ENCODE data around the gene CHD9. TPM values are rescaled to one million over a fixed set of nuclear protein-coding genes. Genes with fewer than 3 reads are reported as not detected.

CHD9 gene
- total and polyA plus RNA-seq, 4 donors = 6.2 to 46.6 (median 32.5) TPM

DNA sequence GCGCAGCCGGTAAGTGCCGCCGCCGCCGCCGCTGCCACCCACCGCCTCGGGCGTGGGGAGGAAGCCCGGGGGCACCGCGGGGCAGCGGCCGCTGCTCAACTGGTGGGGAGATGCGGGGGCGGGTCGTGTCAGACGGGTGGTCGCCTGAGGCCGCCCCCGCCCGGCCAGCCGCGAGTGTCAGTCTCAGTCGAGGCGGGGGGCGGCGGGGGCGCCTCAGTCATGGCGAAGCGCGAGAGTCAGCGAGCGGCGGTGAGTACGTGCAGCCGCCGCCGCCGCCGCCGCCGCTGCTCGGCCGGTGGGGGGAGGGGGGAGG, 76.2 kb downstream of the CHD9 start:
- WGBS = 1% methylated on average over 46 of the region's 46 CpGs

DNA sequence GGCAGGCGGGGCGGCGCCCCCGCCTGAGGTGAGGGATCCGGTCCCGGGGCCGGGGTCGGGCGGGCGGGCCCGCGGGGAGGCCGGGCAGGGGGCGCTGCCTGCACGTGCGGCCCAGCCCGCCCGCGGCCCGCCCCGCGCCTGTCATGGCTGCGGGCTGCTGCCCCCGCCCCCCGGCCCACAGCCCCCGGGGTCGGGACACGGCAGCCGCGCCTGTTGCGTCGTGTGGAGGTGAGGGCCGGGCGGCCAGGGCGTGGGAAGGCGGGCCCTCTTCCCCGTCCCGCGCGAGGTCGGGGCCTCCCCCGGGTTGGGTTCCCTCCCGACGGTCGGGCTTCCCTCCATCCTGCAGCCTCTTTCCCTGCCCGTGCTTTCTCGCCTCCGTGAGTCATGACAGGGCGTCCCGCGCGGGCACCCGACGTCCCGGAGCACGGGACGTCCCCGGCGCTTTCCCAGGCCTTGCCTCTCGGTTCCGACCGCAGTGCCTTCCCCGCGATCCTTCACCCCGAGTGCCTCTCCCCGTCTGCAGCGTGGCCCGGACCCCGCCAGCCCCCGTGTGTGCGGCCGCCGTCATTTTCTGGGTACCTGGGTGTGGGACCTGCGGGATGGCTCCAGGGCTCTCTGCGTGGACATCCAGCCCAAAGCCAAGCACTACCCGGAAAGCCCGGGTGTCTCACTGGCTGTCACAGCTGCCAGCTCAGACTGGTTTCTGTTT, 76.7 kb downstream of the CHD9 start:
- no peak for TF ChIP-seq GABPA (IDR thresholded peaks at IDR 0.05 in 1 of 2, conservative IDR thresholded peaks at IDR 0.05 in 1 of 2)
- TF ChIP-seq, protein P1, sequence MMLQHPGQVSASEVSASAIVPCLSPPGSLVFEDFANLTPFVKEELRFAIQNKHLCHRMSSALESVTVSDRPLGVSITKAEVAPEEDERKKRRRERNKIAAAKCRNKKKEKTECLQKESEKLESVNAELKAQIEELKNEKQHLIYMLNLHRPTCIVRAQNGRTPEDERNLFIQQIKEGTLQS (IDR thresholded peaks at IDR 0.05) = no peak
- peak; percentile 11 for TF ChIP-seq YY1 (IDR thresholded peaks at IDR 0.05)
- TF ChIP-seq FOXA1 (IDR thresholded peaks at IDR 0.05) = no peak
- no peak for TF ChIP-seq HNF4G (IDR thresholded peaks at IDR 0.05)
- TF ChIP-seq RXRA (IDR thresholded peaks at IDR 0.05) = no peak
- TF ChIP-seq RAD21 (IDR thresholded peaks at IDR 0.05) = peak; percentile 14 to 21
- TF ChIP-seq JUND (IDR thresholded peaks at IDR 0.05) = no peak
- TF ChIP-seq TAF1 (conservative IDR thresholded peaks at IDR 0.05) = no peak
- Histone ChIP-seq H3K4me1 (ENCODE audit: control insufficient read depth in 4 of 4, insufficient read depth in 4 of 4, low read length in 3 of 4) (peaks cover 0 to 15% (median 5%) of the 10 kb centered on the region in 4 donors), H3K4me3 (ENCODE audit: low read depth in 1 of 3, low read length in 3 of 3) (peak overlapping the region; percentile 56 to 99 (median 89)), H3K9ac (ENCODE audit: low read depth in 1 of 2, low read length in 2 of 2) (peak overlapping the region; percentile 21 to 46), H3K36me3 (ENCODE audit: control insufficient read depth in 4 of 4, insufficient read depth in 3 of 4, low read depth in 1 of 4, low read length in 3 of 4) (no peaks in the 10 kb centered on the region), H3K9me3 (ENCODE audit: control insufficient read depth in 4 of 4, low read length in 3 of 4) (no peaks in the 10 kb centered on the region), H3K27me3 (ENCODE audit: control insufficient read depth in 4 of 4, insufficient read depth in 4 of 4, low read length in 3 of 4) (no peaks in the 10 kb centered on the region), H3K27ac (ENCODE audit: low read depth in 1 of 2, low read length in 2 of 2) (peak overlapping the region; percentile 94 to 97)
- DNase-seq (ENCODE audit: low spot score) = peak; percentile 52
- under 1% methylated on average over 77 of the region's 77 CpGs for WGBS

More for the DNA sequence above, 76.2 kb downstream of the CHD9 start:
- H3K9ac ChIP-seq (ENCODE audit: low read depth in 1 of 2, low read length in 2 of 2) = no peak overlapping the region
- peaks cover 0 to 15% (median 5%) of the 10 kb centered on the region in 4 donors for H3K4me1 ChIP-seq (ENCODE audit: control insufficient read depth in 4 of 4, insufficient read depth in 4 of 4, low read length in 3 of 4)
- DNase-seq (ENCODE audit: low spot score) = no peak
- H3K9me3 ChIP-seq (ENCODE audit: control insufficient read depth in 4 of 4, low read length in 3 of 4) = no peaks in the 10 kb centered on the region
- no peaks in the 10 kb centered on the region for H3K27me3 ChIP-seq (ENCODE audit: control insufficient read depth in 4 of 4, insufficient read depth in 4 of 4, low read length in 3 of 4)
- TF ChIP-seq, protein P1 (IDR thresholded peaks at IDR 0.05) = no peak
- TF ChIP-seq, protein P2, sequence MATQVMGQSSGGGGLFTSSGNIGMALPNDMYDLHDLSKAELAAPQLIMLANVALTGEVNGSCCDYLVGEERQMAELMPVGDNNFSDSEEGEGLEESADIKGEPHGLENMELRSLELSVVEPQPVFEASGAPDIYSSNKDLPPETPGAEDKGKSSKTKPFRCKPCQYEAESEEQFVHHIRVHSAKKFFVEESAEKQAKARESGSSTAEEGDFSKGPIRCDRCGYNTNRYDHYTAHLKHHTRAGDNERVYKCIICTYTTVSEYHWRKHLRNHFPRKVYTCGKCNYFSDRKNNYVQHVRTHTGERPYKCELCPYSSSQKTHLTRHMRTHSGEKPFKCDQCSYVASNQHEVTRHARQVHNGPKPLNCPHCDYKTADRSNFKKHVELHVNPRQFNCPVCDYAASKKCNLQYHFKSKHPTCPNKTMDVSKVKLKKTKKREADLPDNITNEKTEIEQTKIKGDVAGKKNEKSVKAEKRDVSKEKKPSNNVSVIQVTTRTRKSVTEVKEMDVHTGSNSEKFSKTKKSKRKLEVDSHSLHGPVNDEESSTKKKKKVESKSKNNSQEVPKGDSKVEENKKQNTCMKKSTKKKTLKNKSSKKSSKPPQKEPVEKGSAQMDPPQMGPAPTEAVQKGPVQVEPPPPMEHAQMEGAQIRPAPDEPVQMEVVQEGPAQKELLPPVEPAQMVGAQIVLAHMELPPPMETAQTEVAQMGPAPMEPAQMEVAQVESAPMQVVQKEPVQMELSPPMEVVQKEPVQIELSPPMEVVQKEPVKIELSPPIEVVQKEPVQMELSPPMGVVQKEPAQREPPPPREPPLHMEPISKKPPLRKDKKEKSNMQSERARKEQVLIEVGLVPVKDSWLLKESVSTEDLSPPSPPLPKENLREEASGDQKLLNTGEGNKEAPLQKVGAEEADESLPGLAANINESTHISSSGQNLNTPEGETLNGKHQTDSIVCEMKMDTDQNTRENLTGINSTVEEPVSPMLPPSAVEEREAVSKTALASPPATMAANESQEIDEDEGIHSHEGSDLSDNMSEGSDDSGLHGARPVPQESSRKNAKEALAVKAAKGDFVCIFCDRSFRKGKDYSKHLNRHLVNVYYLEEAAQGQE (IDR thresholded peaks at IDR 0.05) = no peak
- no peak for TF ChIP-seq HNF4G (IDR thresholded peaks at IDR 0.05)
- TF ChIP-seq GABPA (IDR thresholded peaks at IDR 0.05 in 1 of 2, conservative IDR thresholded peaks at IDR 0.05 in 1 of 2) = no peak
- TF ChIP-seq, protein P3, sequence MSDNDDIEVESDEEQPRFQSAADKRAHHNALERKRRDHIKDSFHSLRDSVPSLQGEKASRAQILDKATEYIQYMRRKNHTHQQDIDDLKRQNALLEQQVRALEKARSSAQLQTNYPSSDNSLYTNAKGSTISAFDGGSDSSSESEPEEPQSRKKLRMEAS (IDR thresholded peaks at IDR 0.05) = no peak
- no peak for TF ChIP-seq YY1 (IDR thresholded peaks at IDR 0.05)
- peak overlapping the region in 2 of 3 donors; percentile 39 to 99 for H3K4me3 ChIP-seq (ENCODE audit: low read depth in 1 of 3, low read length in 3 of 3)
- no peaks in the 10 kb centered on the region for H3K36me3 ChIP-seq (ENCODE audit: control insufficient read depth in 4 of 4, insufficient read depth in 3 of 4, low read depth in 1 of 4, low read length in 3 of 4)
- H3K27ac ChIP-seq (ENCODE audit: low read depth in 1 of 2, low read length in 2 of 2) = peak overlapping the region; percentile 89 to 97

DNA sequence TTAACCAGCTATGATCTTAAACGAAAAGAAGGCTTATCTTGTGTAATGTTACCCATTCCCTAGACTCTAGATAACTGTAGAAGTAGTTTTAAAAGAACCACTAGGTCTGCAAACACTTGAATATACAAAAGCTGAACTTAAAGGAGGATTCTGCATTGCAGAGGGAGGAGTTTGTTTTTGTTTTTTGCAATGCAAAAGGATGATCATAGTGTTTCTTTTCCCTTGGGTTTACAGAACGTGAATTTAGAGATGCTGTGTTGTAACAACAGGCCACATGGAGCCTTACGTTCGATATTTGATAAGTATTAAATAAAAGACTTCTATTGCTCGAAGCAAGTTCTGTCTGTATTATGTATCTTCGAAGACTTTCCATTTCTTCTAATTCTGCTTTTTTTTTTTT, 77.6 kb downstream of the CHD9 start:
- TF ChIP-seq FOXA1 (IDR thresholded peaks at IDR 0.05) = no peak
- peaks cover 0 to 15% (median 5%) of the 10 kb centered on the region in 4 donors for H3K4me1 ChIP-seq (ENCODE audit: control insufficient read depth in 4 of 4, insufficient read depth in 4 of 4, low read length in 3 of 4)
- H3K27ac ChIP-seq (ENCODE audit: low read depth in 1 of 2, low read length in 2 of 2) = peak overlapping the region in 1 of 2 donors; percentile 14
- H3K4me3 ChIP-seq (ENCODE audit: low read depth in 1 of 3, low read length in 3 of 3) = peak overlapping the region in 1 of 3 donors; percentile 21
- H3K9me3 ChIP-seq (ENCODE audit: control insufficient read depth in 4 of 4, low read length in 3 of 4) = no peaks in the 10 kb centered on the region
- H3K27me3 ChIP-seq (ENCODE audit: control insufficient read depth in 4 of 4, insufficient read depth in 4 of 4, low read length in 3 of 4) = no peaks in the 10 kb centered on the region
- 70% methylated on average over 6 of the region's 6 CpGs for WGBS
- H3K9ac ChIP-seq (ENCODE audit: low read depth in 1 of 2, low read length in 2 of 2) = peak overlapping the region in 1 of 2 donors; percentile 21
- no peak for DNase-seq (ENCODE audit: low spot score)
- no peaks in the 10 kb centered on the region for H3K36me3 ChIP-seq (ENCODE audit: control insufficient read depth in 4 of 4, insufficient read depth in 3 of 4, low read depth in 1 of 4, low read length in 3 of 4)

Measured in liver (tissue), 9 donors.